ENCODE data around the gene CDC5L. TPM values are rescaled to one million over a fixed set of nuclear protein-coding genes. Genes with fewer than 3 reads are reported as not detected.

CDC5L gene
- total RNA-seq, 1 donor = 27.2 TPM

DNA sequence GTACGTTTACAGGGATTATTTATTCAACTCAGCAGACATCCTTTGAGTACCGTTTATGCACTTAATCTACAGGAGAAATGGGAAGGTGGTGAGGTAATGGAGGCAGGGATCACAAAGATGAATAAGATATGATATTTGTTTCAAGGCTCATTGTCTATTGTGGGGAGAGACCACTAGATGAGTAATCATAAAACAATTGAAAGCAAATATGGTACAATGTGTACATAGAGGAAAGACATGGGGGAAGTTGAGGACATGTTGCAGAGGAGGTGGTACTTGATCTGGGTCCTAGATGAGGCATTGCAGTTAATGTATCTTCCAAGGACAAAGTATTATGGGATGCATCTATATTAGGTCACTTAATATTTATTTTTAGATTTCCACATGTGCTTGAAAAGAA, 13.7 kb upstream of the CDC5L start:
- DNase-seq (ENCODE audit: low read depth) = no peak
- H3K4me3 ChIP-seq (ENCODE audit: low read depth, low read length) = no peak overlapping the region
- TF ChIP-seq, protein P1, sequence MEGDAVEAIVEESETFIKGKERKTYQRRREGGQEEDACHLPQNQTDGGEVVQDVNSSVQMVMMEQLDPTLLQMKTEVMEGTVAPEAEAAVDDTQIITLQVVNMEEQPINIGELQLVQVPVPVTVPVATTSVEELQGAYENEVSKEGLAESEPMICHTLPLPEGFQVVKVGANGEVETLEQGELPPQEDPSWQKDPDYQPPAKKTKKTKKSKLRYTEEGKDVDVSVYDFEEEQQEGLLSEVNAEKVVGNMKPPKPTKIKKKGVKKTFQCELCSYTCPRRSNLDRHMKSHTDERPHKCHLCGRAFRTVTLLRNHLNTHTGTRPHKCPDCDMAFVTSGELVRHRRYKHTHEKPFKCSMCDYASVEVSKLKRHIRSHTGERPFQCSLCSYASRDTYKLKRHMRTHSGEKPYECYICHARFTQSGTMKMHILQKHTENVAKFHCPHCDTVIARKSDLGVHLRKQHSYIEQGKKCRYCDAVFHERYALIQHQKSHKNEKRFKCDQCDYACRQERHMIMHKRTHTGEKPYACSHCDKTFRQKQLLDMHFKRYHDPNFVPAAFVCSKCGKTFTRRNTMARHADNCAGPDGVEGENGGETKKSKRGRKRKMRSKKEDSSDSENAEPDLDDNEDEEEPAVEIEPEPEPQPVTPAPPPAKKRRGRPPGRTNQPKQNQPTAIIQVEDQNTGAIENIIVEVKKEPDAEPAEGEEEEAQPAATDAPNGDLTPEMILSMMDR (IDR thresholded peaks at IDR 0.05; ENCODE audit: insufficient read depth, low read length) = no peak

DNA sequence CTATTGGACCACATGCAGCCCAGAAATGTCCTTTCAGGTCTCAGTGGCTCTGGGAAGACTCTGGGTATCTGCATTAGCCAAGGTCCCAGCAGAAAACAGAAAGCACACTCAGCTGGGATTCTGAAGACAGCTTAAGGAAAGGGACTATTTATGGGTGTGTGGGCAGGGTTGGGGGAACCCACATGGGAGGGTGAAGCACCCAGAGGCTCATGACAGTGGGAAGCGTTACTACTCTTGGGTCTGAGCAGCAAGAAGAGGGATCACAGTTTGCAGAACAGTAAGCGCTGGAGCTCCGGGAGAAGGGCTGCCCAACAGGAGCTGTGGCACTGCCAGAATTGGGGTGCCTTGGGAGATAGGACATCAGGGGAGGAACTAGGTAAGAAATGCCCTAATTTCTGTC, 12.4 kb upstream of the CDC5L start:
- TF ChIP-seq, protein P1 (IDR thresholded peaks at IDR 0.05; ENCODE audit: insufficient read depth, low read length) = no peak
- H3K4me3 ChIP-seq (ENCODE audit: low read depth, low read length) = no peak overlapping the region
- no peak for DNase-seq (ENCODE audit: low read depth)

DNA sequence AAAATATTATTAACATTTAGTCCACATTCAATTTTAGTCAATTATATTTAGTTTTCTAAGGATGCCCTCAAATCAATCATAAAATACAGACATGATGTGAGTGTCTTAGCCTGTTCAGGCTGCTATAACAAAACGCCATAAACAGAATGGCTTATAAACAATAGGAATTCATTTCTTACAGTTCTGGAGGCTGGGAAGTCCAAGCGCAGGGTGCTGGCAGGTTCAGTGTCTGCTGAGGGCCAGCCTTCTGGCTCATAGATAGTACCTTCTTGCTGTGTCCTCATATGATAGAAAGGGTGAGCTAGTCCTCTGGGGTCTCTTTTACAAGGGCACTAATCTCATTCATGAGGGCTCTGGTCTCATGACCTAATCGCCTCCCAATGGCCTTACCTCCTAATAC, 10.0 kb upstream of the CDC5L start:
- no peak overlapping the region for H3K4me3 ChIP-seq (ENCODE audit: low read depth, low read length)
- DNase-seq (ENCODE audit: low read depth) = no peak
- TF ChIP-seq, protein P1 (IDR thresholded peaks at IDR 0.05; ENCODE audit: insufficient read depth, low read length) = no peak

DNA sequence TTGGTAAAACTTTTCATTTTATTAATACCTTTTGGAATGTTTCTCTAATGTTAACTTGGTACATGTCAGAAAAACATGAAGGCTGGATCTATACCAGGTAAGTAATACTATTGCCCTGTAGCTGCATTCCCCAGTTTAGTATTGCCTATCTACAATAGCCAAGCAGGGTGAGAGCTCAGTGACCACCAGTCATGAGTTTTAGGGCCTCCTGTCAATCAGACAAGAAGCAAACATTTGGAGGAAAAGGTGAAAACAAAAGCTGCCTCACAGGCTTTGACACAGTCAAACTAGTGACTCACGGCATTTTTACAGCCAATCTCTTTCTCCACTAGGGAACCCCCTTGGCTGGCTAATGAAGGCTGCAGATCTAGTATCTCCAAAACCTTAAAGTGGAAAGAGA, 9.5 kb upstream of the CDC5L start:
- no peak overlapping the region for H3K4me3 ChIP-seq (ENCODE audit: low read depth, low read length)
- TF ChIP-seq, protein P1 (IDR thresholded peaks at IDR 0.05; ENCODE audit: insufficient read depth, low read length) = no peak
- DNase-seq (ENCODE audit: low read depth) = no peak

DNA sequence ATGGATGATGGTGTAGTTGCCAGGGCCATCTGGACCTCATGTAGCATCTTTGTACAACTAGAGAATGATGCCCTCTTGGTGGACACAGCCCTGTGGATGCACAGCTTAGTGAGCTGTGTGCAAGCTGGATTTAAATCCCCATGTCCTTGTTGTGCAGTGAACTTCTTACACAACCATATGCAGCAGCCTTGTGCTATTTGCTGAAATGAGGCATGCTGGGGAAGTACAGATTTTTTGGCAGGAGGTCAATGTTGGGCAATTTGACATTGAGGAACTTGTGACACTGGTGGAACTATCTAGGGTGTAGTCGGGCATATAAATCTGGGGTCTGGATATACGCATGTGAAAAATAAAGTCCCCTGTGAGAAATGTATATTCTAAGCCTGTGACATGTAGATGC, 5.8 kb upstream of the CDC5L start:
- no peak for DNase-seq (ENCODE audit: low read depth)
- TF ChIP-seq, protein P1 (IDR thresholded peaks at IDR 0.05; ENCODE audit: insufficient read depth, low read length) = no peak
- H3K4me3 ChIP-seq (ENCODE audit: low read depth, low read length) = no peak overlapping the region

DNA sequence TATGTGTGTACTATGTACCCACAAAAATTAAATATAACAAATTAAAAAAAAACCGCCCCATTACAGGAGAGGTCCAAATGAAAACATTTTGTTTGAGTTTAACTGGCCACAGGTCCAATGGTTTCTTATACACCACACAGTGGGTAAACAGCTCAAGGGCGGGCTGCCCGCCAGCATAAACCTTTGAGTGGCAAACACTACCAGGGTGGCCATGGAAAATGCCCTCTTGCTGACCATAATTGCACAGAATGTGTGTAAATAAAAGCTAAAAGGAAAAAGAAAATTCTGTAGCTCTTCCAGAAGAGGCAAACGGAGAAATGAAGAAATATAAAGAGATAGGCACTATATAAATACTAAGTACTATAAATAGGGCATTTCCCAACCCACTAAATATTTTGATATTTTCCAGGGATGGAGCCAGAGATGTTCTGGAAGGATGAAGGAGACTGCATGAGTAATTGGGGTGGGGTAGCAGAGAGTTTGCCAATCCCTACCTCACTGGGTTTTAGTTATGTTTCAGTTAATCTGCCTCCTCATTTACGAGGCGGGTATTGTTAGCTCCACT, 1.1 kb upstream of the CDC5L start:
- peak overlapping the region; percentile 96 for H3K4me3 ChIP-seq (ENCODE audit: low read depth, low read length)
- DNase-seq (ENCODE audit: low read depth) = peak; percentile 95
- TF ChIP-seq, protein P1 (IDR thresholded peaks at IDR 0.05; ENCODE audit: insufficient read depth, low read length) = no peak

DNA sequence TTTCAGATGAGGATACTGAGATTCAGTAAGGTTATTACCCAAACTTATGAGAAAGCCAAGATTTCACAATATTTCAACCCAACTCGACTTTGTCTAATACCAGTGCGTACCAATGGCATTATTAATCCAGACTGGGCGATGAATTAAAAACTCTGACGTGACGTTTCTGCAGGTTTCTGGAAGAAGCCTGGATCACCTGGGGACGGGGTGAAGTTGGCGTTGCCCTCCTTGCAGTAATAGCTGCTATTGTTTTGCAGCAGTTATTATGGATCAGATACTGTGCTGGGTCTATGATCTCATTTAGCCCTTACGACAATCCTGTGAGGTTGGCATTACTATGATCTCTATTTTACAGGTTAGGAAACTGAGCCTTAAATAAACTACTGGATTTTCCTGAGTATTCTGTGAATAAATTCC, 569 bp upstream of the CDC5L start:
- no peak for DNase-seq (ENCODE audit: low read depth)
- TF ChIP-seq, protein P1 (IDR thresholded peaks at IDR 0.05; ENCODE audit: insufficient read depth, low read length) = no peak
- peak overlapping the region; percentile 96 for H3K4me3 ChIP-seq (ENCODE audit: low read depth, low read length)
